Right lobe of liver (tissue), 4 donors: ENCODE results near the gene CROT.
A peak's percentile ranks its signal among the peaks of the same experiment; 100 is the strongest.

Experiments
- POLR2A ChIP-seq: fragments of 450-650 bp; IDR thresholded peaks from one replicate; pipeline ENCODE4 v1.6.1; 2017; ENCODE audit warnings: antibody characterized with exemption, mild to moderate bottlenecking
- TF ChIP-seq, protein P1 (sequence below), 4 donors: fragments of 200-600 bp in 3 of 4; fragments of 450-650 bp in 1 of 4; IDR thresholded peaks; one replicate each; pipeline versions ENCODE4 v1.5.1 to v1.8.0; 2016 to 2022; ENCODE audit warnings: antibody characterized with exemption in 4 of 4, mild to moderate bottlenecking in 2 of 4
- donor health status: DM: no; HTN: no; CAD: no.
- donor health status: DM: no; HTN: no; CAD: no.
- donor health status: DM: no; HTN: yes; CAD: no.

DNA sequence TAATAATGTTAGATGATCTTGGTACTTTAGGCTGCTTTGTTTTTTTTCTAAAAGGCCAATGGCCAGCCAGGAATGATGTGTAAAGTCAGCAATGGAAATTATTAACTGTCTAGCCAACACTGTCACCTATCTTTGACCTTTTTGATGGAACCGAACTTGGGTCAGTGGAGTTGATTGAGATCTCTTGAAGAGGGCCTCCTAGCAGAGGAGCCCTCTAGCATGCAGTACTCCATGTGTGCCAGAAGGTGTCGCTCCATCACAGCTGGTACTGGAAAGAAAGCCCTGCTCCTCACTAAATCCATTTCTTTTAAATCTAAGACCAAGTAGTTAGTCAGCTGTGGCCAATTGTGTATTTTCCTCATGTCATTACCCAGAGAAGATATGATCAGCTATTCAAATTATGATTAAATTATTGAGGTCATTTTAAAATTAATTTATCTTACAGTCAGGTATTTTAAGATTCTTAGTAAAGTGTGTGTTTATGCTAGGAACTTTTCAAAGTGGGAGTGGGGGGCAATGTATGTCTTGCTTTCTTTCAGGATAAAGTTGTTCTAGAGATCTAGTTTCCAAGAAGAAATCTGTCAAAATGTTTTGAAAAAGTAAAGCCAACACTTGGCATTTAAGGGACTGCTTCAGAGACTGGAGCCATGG, 33.1 kb upstream of the CROT start:
- TF ChIP-seq, protein P1, sequence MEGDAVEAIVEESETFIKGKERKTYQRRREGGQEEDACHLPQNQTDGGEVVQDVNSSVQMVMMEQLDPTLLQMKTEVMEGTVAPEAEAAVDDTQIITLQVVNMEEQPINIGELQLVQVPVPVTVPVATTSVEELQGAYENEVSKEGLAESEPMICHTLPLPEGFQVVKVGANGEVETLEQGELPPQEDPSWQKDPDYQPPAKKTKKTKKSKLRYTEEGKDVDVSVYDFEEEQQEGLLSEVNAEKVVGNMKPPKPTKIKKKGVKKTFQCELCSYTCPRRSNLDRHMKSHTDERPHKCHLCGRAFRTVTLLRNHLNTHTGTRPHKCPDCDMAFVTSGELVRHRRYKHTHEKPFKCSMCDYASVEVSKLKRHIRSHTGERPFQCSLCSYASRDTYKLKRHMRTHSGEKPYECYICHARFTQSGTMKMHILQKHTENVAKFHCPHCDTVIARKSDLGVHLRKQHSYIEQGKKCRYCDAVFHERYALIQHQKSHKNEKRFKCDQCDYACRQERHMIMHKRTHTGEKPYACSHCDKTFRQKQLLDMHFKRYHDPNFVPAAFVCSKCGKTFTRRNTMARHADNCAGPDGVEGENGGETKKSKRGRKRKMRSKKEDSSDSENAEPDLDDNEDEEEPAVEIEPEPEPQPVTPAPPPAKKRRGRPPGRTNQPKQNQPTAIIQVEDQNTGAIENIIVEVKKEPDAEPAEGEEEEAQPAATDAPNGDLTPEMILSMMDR (IDR thresholded peaks at IDR 0.05), result peak; percentile 92 to 100 (median 98)
- no peak for TF ChIP-seq POLR2A
